Brain pericyte (primary cell): Measurements from ENCODE around the gene HDAC9.

Experiments
- DNase-seq: peaks from one replicate; pipeline ENCODE4 v3.0.0-alpha.2; 2012; ENCODE audit warnings: low read depth, low spot score

Gene HDAC9

DNA sequence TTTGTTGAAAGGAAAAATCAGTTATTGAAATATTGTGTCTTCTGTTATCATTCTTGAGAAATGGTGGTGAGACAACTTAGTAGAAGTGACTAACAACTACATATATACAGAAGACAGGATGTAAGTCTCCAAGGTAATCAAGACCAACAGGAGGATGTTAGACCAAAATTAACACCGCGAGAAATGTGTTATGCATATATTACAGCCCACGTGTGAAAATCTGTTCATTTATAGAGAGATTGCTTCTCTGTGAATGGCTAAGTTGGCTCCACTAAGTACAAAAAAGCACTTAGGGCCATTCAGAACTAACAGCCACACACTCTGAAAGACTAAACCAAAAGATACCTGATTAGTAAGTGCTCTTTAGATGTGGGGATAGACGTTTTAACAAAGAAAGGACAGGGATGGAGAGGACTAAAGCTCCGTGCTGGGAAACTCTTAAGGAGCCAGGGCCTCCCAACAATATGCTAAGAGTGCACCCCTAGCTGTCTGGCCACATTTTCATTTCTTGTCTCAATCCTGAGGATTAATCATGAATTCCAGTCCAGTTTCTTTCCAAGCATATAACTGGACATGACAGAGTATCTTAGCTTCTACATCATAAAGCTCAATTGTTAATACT is 26.5 kb downstream of the HDAC9 start:
- no peak for DNase-seq

GRCh38 chr7:18524248-18524647 is 28.7 kb downstream of the HDAC9 start:
- DNase-seq, result no peak

DNA sequence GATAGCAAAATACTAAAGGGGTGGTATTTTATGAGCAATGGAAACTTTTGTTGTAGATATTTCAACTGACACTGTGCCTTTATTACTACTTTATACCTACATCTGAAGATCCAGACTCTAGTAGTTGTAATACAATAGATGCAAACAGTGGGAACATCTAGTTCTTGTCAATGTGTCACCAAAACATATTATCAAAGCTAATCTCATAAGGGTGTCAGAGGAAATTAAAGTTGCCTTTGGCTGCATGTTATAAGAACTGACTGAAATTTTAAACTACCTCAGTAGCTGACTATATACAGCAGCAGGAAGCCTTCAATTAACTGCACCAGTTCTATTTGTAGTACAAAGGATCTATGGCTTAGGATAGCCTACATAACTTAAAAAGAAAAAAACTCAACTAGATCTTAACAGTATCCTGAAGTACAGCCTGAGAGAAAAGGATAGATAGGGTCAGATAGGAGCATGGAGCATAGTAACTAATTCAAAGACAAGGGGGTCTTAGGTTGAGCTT is 30.9 kb downstream of the HDAC9 start:
- DNase-seq, result no peak

DNA sequence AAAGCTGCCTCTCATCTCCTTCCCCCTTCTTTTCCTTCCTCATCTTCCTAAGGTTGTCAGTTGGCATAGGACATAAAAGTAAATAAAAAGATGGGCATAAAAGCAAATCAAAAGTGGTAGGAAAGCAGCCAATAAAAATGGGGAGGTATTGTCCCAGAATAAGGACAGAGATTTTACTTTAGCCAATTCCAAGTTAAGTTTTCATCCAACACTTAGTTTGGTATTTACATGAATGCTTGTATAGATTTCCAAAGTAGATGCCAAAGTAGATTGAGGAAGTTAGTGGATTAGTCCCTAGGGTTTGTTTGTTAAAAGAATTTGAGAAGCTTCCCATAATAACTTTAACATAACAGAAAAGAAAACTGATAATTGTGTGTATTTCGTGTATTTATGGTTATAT is 33.7 kb downstream of the HDAC9 start:
- no peak for DNase-seq

DNA sequence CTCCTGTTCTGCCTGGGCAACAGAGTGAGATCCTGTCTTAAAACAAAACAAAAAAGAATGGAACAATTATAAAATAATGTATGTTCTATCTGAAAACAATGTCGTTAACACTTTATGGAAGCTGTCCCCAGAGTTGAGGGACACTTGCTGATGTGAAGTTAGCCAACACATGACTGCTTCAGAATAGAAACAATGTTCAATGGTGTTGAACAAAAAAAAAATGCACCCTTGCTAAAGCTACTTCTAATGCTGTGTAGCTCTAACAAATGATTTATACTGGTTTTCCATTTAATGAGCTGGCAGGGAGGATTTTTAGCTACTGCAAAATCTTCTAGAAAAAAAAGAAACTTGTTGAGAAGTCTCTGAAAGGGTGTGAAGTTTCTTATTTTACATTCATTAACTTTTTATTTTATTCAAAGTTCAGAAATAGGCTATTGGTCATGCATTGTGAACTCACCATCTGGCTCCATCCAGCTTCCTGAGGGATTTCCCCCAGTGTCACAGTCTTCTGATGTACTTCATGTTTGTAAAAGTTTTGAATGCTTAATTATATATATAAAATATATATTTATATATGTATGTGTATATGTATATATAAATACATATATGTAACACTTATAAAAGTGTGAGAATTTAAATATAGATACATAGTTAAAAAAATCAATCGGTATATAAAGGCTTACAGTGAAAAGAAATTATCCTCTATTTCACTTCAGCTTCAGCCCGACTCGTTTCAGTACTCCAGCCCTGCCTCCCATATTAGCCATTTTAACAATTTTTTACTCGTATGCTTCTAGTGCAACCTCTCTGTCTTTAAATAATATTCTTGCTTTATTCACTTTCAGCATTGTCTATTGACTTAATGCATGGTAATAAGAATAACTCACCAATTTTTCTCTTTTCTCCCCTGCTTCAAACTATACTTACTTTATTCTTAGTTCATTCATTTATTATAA is 35.0 kb downstream of the HDAC9 start:
- no peak for DNase-seq

- no peak for DNase-seq
Observed at GRCh38 chr7:18531539-18531938, 36.0 kb downstream of the HDAC9 start.

DNA sequence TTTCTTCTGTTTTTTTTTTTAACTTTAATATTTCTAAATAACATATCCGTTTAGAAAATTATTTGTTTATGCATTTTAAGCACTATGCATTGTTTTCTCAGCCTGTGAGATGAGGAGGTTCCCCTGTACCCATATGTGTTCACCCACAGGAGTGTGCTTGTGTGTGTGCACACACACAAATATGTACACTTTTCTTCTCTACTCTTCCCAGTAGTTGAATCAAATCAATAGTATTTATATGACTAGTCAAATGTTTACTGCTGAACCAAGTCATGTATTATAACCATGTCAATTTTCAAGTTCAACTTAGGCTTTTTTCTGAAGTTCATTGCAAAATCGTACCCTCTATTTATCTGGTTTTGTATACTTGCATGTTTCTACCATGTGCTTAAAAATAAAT is 37.3 kb downstream of the HDAC9 start:
- DNase-seq, result no peak

DNA sequence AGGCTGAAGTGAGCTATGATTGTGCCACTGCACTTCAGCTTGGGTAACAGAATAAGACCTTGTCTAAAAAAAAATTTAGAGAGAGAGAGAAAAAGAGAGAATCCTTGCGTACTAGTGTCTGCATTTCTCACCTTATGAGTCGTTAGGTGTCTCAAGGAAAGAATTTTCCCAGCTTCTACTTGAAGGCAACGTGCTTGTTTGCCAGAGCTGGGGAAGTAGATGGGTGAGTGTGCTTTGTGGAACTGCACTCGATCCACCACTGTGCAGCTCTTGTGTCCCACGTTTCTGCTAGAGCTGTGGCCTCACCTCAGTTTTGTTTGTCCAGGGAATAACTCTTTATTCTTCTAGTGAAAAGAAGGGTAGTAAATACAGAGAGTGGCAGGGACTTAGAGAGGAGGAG is 38.9 kb downstream of the HDAC9 start:
- no peak for DNase-seq

DNA sequence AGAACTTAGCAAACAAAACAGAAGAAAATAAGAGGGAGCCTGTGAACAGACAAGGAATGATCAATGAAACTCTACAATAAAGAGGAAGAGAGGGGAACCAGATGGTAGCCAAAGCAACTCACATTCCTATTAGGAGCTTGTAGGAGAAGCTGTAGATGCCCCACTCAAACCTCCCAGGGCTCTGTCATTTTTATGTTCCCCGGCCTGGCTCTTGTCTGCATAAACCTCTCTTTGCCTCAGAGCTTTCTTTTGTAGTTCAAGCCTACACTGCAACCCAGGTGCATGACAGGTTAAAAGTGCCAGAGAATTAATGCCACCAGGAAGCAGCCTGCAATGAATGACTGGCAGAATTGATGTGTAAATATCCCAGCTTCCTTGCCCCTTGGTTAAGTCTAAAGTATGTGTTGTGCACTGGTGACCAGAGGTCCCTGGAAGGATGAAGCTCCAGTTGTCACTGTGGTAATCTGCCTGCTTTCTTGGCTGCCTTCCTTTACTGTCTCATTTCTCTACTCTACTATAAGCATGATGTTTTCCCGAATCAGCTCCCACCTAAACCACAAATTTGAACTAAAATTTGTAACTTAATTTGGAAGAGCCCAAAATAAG is 40.4 kb downstream of the HDAC9 start:
- no peak for DNase-seq

- DNase-seq, result no peak
Observed at GRCh38 chr7:18536486-18536885, 40.9 kb downstream of the HDAC9 start.

GRCh38 chr7:18538554-18539250 is 43.2 kb downstream of the HDAC9 start:
- no peak for DNase-seq

GRCh38 chr7:18540396-18540795 is 44.8 kb downstream of the HDAC9 start:
- no peak for DNase-seq

DNA sequence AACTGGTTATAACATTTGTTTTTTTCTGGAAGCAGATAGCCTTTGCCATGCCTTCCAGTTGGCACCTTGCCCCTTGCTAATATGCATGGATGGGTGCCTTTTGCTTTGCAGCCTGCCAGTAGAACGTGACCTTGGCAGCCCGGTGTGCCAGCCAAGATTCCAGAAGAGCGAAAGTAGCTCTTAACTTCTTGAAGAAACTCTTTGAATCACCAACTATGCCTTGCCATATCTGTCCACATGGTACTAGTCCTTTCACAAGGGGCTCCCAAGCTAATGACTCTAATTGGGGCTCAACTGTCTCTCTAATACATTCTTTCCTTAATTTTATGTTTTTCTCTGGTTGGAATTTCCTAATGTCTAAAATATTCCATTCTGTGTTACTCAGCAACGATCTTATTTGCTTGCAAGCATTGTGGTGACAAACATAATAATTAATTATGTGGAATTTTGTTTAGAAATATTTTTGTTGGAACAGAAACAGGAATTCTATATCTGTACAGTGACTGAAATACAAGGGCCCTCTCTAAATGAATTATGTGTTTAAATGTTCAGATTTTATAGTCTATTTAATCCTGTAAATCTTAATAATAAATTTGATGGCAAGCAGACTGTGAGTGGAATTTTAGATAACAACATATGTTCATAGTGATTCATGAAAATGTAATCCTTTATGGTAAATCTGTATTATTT is 45.8 kb downstream of the HDAC9 start:
- DNase-seq, result no peak

DNA sequence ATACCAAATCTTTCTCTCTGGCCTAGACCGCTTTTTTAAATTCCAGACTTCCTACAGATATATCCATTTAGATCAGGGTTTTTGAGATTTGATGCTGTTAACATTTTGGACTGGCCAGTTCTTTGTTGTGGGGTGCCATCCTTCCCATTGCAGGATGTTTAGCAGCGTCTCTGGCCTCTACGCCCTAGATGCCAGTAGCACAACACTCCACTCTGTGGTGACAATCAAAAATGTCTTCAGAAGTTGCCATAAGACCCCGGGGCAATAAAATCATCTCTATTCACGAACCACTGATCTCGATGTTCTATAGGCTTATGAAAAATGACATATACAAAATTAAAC is 46.3 kb downstream of the HDAC9 start:
- DNase-seq, result no peak

DNA sequence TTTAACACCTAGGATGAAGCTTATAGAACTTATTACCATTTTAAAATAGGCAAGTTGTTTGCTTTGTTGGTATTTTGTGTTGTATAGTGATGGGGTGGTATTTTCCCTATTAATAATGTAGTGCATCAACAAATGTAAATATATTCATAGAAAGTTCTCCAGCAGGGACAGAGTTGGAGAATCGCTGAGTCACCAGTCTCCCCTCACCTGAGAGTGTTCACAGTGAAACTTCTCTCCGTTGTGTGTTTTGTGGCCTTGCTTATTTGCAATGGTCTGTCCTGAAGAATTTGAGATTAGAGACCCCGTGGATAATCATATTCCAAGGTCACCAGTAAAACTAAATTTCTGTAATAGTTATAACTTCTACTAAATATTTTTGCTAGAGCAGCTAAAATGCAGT is 51.0 kb downstream of the HDAC9 start:
- no peak for DNase-seq

- DNase-seq, result no peak
Observed at GRCh38 chr7:18547509-18548187, 52.1 kb downstream of the HDAC9 start.

GRCh38 chr7:18548534-18548933 is 53.0 kb downstream of the HDAC9 start:
- no peak for DNase-seq

GRCh38 chr7:18550574-18550973 is 55.0 kb downstream of the HDAC9 start:
- DNase-seq, result no peak

DNA sequence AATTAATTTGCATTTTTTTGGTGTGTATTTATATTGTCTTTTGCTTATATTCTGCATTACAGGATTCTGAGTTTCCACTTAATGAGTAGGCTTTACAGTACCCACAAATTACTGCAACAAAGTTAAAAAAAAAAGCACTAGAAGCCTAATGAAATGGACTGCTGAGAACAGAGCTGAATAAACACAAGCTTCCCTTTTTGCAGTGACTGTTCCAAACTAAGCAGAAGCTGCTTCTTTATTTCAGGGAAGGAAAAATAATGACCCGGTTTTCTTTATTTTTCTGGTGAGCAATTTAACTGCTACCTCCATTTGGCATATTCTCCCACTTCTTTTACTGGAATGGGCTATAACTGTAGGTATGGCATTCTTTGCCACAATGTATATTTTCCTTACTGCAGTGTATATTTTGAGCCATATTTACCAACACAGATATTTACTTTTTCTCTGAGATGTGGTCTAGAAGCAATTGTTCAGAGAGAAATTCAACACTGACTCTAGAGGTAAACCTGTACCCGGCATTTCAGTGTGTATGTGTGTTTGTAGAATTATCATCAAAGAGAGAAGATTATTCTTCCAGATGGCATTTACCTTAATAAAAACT is 56.9 kb downstream of the HDAC9 start:
- no peak for DNase-seq

- DNase-seq, result no peak
Observed at GRCh38 chr7:18552943-18553604, 57.5 kb downstream of the HDAC9 start.
